Endometrial microvascular endothelial cells (primary cell): ENCODE measurements around the gene AGBL1. TPM values are rescaled to one million over a fixed set of nuclear protein-coding genes. Genes with fewer than 3 reads are reported as not detected.
"Not testable (repeated sequence)": the region's sequence is repeated elsewhere in the genome, so short reads cannot be mapped to it uniquely, and the experiment has no call there.

ENCODE experiments used
- in situ Hi-C: cut with HindIII; loops from 2 replicates; pipeline ENCODE4 v1.10.0; 2017; ENCODE audit warnings: low sequenced_read_pairs, low pct_unique_long_range_greater_than_20kb; ENCODE audit errors: inconsistent ontology term
- total RNA-seq: library from RNA; depleted of rRNA; stranded (reverse); fragments of >200 nt; gene quantifications from one replicate; pipeline ENCODE4 v1.2.3, GENCODE V29; 2015; ENCODE audit errors: inconsistent ontology term

The AGBL1 gene
- total RNA-seq, 1 donor from 2014 or later: not detected

GRCh38 chr15:86849558-86850285, 770.1 kb downstream of the AGBL1 start:
- in situ Hi-C loops: no loop called here

- in situ Hi-C loops: no loop called here
Measured at GRCh38 chr15:86850939-86851338, 771.3 kb downstream of the AGBL1 start.

- in situ Hi-C loops: no loop called here
Measured at GRCh38 chr15:86852741-86853140, 773.1 kb downstream of the AGBL1 start.

GRCh38 chr15:86854176-86854575, 774.5 kb downstream of the AGBL1 start:
- in situ Hi-C loops: no loop called here

GRCh38 chr15:86855307-86856291, 775.9 kb downstream of the AGBL1 start:
- in situ Hi-C loops: no loop called here

GRCh38 chr15:86857701-86858100, 778.0 kb downstream of the AGBL1 start:
- in situ Hi-C loops: no loop called here

- in situ Hi-C loops: no loop called here
Measured at GRCh38 chr15:86863226-86863915, 783.7 kb downstream of the AGBL1 start.

- in situ Hi-C loops: no loop called here
Measured at GRCh38 chr15:86865920-86866319, 786.2 kb downstream of the AGBL1 start.

- in situ Hi-C loops: no loop called here
Measured at GRCh38 chr15:86870846-86871245, 791.2 kb downstream of the AGBL1 start.

GRCh38 chr15:86871964-86872363, 792.3 kb downstream of the AGBL1 start:
- in situ Hi-C loops: no loop called here

- in situ Hi-C loops: no loop called here
Measured at GRCh38 chr15:86872782-86873181, 793.1 kb downstream of the AGBL1 start.

- in situ Hi-C loops: no loop called here
Measured at GRCh38 chr15:86875067-86875466, 795.4 kb downstream of the AGBL1 start.

- in situ Hi-C loops: no loop called here
Measured at GRCh38 chr15:86876387-86876944, 796.8 kb downstream of the AGBL1 start.

- in situ Hi-C loops: no loop called here
Measured at GRCh38 chr15:86877171-86877631, 797.5 kb downstream of the AGBL1 start.

GRCh38 chr15:86878844-86879243, 799.2 kb downstream of the AGBL1 start:
- in situ Hi-C loops: not testable (repeated sequence)

- in situ Hi-C loops: no loop called here
Measured at GRCh38 chr15:86879250-86880229, 799.9 kb downstream of the AGBL1 start.

- in situ Hi-C loops: no loop called here
Measured at GRCh38 chr15:86885616-86886015, 805.9 kb downstream of the AGBL1 start.
